Stimulated activated CD4-positive, alpha-beta T cell treated with anti-CD3 and anti-CD28 coated beads, Interleukin-12 subunit alpha, Interleukin-12 subunit beta, amount 100 ng/mL, for 48 hours (primary cell): ENCODE measurements around the gene PTH1R.

Source experiments
- DNase-seq, 3 donors: peaks; one replicate each; pipeline ENCODE4 v3.0.0-alpha.2; 2020; ENCODE audit warnings: low read depth in 2 of 3, low spot score in 1 of 3

The PTH1R gene

GRCh38 chr3:46877406-46878125, at the start of gene PTH1R:
PTH1R (plus strand) TSS chr3:46877721; CDS start chr3:46883560, 5,839 bp downstream.
- no peak for DNase-seq

GRCh38 chr3:46829699-46830208, 47.8 kb upstream of the PTH1R start:
- peak; percentile 14 to 33 (median 31) for DNase-seq

- DNase-seq: no peak
Observed at GRCh38 chr3:46830801-46831200, 46.7 kb upstream of the PTH1R start.

GRCh38 chr3:46831316-46831715, 46.2 kb upstream of the PTH1R start:
- no peak for DNase-seq

- DNase-seq: no peak
Observed at GRCh38 chr3:46831841-46832240, 45.7 kb upstream of the PTH1R start.

- no peak for DNase-seq
Observed at GRCh38 chr3:46833346-46834300, 43.9 kb upstream of the PTH1R start.

GRCh38 chr3:46835054-46835453, 42.5 kb upstream of the PTH1R start:
- DNase-seq: no peak

GRCh38 chr3:46835491-46835890, 42.0 kb upstream of the PTH1R start:
- DNase-seq: no peak

GRCh38 chr3:46838301-46838700, 39.2 kb upstream of the PTH1R start:
- DNase-seq: no peak

- DNase-seq: no peak
Observed at GRCh38 chr3:46840491-46840890, 37.0 kb upstream of the PTH1R start.

- no peak for DNase-seq
Observed at GRCh38 chr3:46843508-46843907, 34.0 kb upstream of the PTH1R start.

- no peak for DNase-seq
Observed at GRCh38 chr3:46844397-46844796, 33.1 kb upstream of the PTH1R start.

- no peak for DNase-seq
Observed at GRCh38 chr3:46844881-46845312, 32.6 kb upstream of the PTH1R start.

GRCh38 chr3:46845397-46845859, 32.1 kb upstream of the PTH1R start:
- no peak for DNase-seq

- peak; percentile 40 to 70 (median 52) for DNase-seq
Observed at GRCh38 chr3:46845860-46846623, 31.5 kb upstream of the PTH1R start.

- no peak for DNase-seq
Observed at GRCh38 chr3:46846624-46847542, 30.6 kb upstream of the PTH1R start.

GRCh38 chr3:46847744-46848143, 29.8 kb upstream of the PTH1R start:
- DNase-seq: no peak

- DNase-seq: peak; percentile 15 to 53 (median 36)
Observed at GRCh38 chr3:46848271-46849044, 29.1 kb upstream of the PTH1R start.

- no peak for DNase-seq
Observed at GRCh38 chr3:46849045-46849631, 28.4 kb upstream of the PTH1R start.
